SU-DHL-6 (cell line): ENCODE data around the gene STEAP3.

Experiments
- H2AFZ ChIP-seq: fragments of 200-600 bp; sonication (generic); 2 replicates; pipeline ENCODE4 v1.6.1; 2014; ENCODE audit warnings: low read depth, mild to moderate bottlenecking, moderate library complexity, mixed read lengths, antibody characterized with exemption, low read length; ENCODE audit not compliant: severe bottlenecking
- H3F3A ChIP-seq: fragments of 200-600 bp; shearing (Covaris generic); 2 replicates; pipeline ENCODE4 v1.6.0; 2016; ENCODE audit warnings: antibody characterized with exemption, mild to moderate bottlenecking; ENCODE audit not compliant: insufficient read depth
- H3K27ac ChIP-seq: fragments of 200-600 bp; sonication (generic); 2 replicates; pipeline ENCODE4 v1.5.1; 2016; ENCODE audit warnings: low read depth, mild to moderate bottlenecking, low read length, moderate library complexity, mixed read lengths
- H3K27me3 ChIP-seq: fragments of 200-600 bp; sonication (generic), shearing (Covaris generic); 2 replicates; pipeline ENCODE4 v1.6.0; 2014; ENCODE audit warnings: mild to moderate bottlenecking, low read length
- H3K36me3 ChIP-seq: fragments of 200-600 bp; sonication (generic); 2 replicates; pipeline ENCODE4 v1.6.1; 2014; ENCODE audit warnings: mild to moderate bottlenecking, low read length, mixed read lengths
- H3K4me2 ChIP-seq: fragments of 300-600, 200-600 bp; shearing (Covaris generic), sonication (generic); 2 replicates; pipeline ENCODE4 v1.6.0; 2014; ENCODE audit warnings: low read length, low read depth, mild to moderate bottlenecking; ENCODE audit not compliant: poor library complexity, severe bottlenecking
- H3K4me3 ChIP-seq: fragments of 200-600 bp; sonication (generic); 2 replicates; pipeline ENCODE4 v1.5.1; 2014; ENCODE audit warnings: antibody characterized with exemption, low read length, mild to moderate bottlenecking, mixed read lengths; ENCODE audit not compliant: insufficient read depth, poor library complexity, severe bottlenecking
- H3K79me2 ChIP-seq: fragments of 200-600 bp; sonication (generic); 2 replicates; pipeline ENCODE4 v1.6.1; 2014; ENCODE audit warnings: mild to moderate bottlenecking, low read length, moderate library complexity; ENCODE audit not compliant: insufficient read depth
- H3K9ac ChIP-seq: fragments of 200-600 bp; sonication (generic); 2 replicates; pipeline ENCODE4 v1.7.0; 2014; ENCODE audit warnings: mild to moderate bottlenecking, low read length
- H3K9me2 ChIP-seq: fragments of 200-600 bp; sonication (generic); replicated peaks from 2 replicates; pipeline ENCODE4 v1.6.1; 2014; ENCODE audit warnings: low read length; ENCODE audit not compliant: insufficient read depth
- H3K9me3 ChIP-seq: fragments of 200-600 bp; sonication (generic); 2 replicates; pipeline ENCODE4 v1.6.1; 2014; ENCODE audit warnings: low read length, mixed read lengths; ENCODE audit not compliant: insufficient read depth
- H4K20me1 ChIP-seq: fragments of 200-600 bp; sonication (generic); 2 replicates; pipeline ENCODE4 v1.6.1; 2014; ENCODE audit warnings: low read depth, mild to moderate bottlenecking, antibody characterized with exemption, low read length, moderate library complexity, mixed read lengths
- CTCF ChIP-seq: fragments of 200-600 bp; sonication (generic); IDR thresholded peaks from one replicate; pipeline ENCODE4 v1.5.1; 2017; ENCODE audit warnings: antibody characterized with exemption, mild to moderate bottlenecking, low read length, moderate library complexity; ENCODE audit not compliant: insufficient read depth, poor library complexity, severe bottlenecking
- EZH2phosphoT487 ChIP-seq: fragments of 200-600 bp; sonication (generic), shearing (Covaris generic); conservative IDR thresholded peaks from 2 replicates; pipeline ENCODE4 v1.6.1; 2018; ENCODE audit warnings: mild to moderate bottlenecking, antibody characterized with exemption, low read length, moderate library complexity, mixed read lengths

STEAP3 gene

GRCh38 chr2:119246884-119247843 is 23.5 kb downstream of the STEAP3 start:
- no peak overlapping the region for H2AFZ ChIP-seq
- no peak overlapping the region for H3K9ac ChIP-seq
- no peak overlapping the region for H3K27ac ChIP-seq
- H3F3A ChIP-seq, result no peaks in the 10 kb centered on the region
- no peaks in the 10 kb centered on the region for H3K36me3 ChIP-seq
- H3K9me2 ChIP-seq, result no peaks in the 10 kb centered on the region
- H3K4me2 ChIP-seq, result no peak overlapping the region
- TF ChIP-seq EZH2phosphoT487, result no peak
- TF ChIP-seq CTCF, result no peak
- no peaks in the 10 kb centered on the region for H4K20me1 ChIP-seq
- H3K79me2 ChIP-seq, result no peaks in the 10 kb centered on the region
- H3K27me3 ChIP-seq, result no peaks in the 10 kb centered on the region
- H3K4me3 ChIP-seq, result no peak overlapping the region
- H3K9me3 ChIP-seq, result no peaks in the 10 kb centered on the region

- no peaks in the 10 kb centered on the region for H3F3A ChIP-seq
- H3K9ac ChIP-seq, result no peak overlapping the region
- TF ChIP-seq EZH2phosphoT487 (no peak), CTCF (no peak)
Measured at GRCh38 chr2:119247844-119248271, 24.2 kb downstream of the STEAP3 start.

DNA sequence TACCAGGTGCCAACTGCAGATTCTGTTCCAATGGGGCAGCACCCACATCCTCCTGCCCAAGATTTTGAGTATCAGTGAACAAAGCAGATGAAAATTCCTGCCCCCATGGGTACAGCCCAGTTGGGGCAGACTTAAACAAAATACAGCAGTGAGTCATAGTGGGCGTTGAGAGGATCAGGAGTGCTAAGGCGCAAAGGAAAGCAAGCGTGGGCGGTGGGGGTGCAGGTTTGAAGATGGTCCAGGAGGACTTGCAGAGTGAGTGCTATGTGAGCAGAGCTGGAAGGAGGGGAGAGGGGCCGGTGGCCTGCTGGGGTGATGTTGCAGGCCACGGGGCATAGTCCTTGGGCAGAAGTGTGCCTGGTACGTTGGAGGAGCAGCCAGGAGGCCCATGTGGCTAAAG is 24.7 kb downstream of the STEAP3 start:
- H3K4me2 ChIP-seq, result no peak overlapping the region
- H3K4me3 ChIP-seq, result no peak overlapping the region
- no peak overlapping the region for H3K9ac ChIP-seq
- H3K27ac ChIP-seq, result no peak overlapping the region
- TF ChIP-seq EZH2phosphoT487 (no peak), CTCF (no peak)
- no peaks in the 10 kb centered on the region for H3F3A ChIP-seq
- H3K79me2 ChIP-seq, result no peaks in the 10 kb centered on the region
- no peaks in the 10 kb centered on the region for H3K9me3 ChIP-seq
- H3K9me2 ChIP-seq, result no peaks in the 10 kb centered on the region
- no peaks in the 10 kb centered on the region for H3K36me3 ChIP-seq
- H4K20me1 ChIP-seq, result no peaks in the 10 kb centered on the region
- no peak overlapping the region for H2AFZ ChIP-seq
- no peaks in the 10 kb centered on the region for H3K27me3 ChIP-seq

More at GRCh38 chr2:119247844-119248271, 24.2 kb downstream of the STEAP3 start:
- H3K79me2 ChIP-seq, result no peaks in the 10 kb centered on the region
- no peak overlapping the region for H2AFZ ChIP-seq
- H3K27me3 ChIP-seq, result no peaks in the 10 kb centered on the region
- H4K20me1 ChIP-seq, result no peaks in the 10 kb centered on the region
- no peak overlapping the region for H3K4me3 ChIP-seq
- H3K36me3 ChIP-seq, result no peaks in the 10 kb centered on the region
- no peak overlapping the region for H3K27ac ChIP-seq
- no peak overlapping the region for H3K4me2 ChIP-seq
- no peaks in the 10 kb centered on the region for H3K9me3 ChIP-seq
- H3K9me2 ChIP-seq, result no peaks in the 10 kb centered on the region
